HG03196 (cell line): Measurements from ENCODE around the gene CPVL.

Source experiments
- ATAC-seq: cut with Tn5 transposase; IDR thresholded peaks from one replicate; pipeline ENCODE4 v1.9.1; 2021; ENCODE audit not compliant: unreplicated experiment

The CPVL gene

GRCh38 chr7:28981161-28981465 is 165.2 kb downstream of the CPVL start:
- ATAC-seq = no peak

GRCh38 chr7:28980451-28981160 is 165.7 kb downstream of the CPVL start:
- ATAC-seq = no peak

- ATAC-seq = no peak
These were observed 166.6 kb downstream of the CPVL start for GRCh38 chr7:28979776-28980175.

- no peak for ATAC-seq
These were observed 168.5 kb downstream of the CPVL start for GRCh38 chr7:28977881-28978280.

- ATAC-seq = no peak
These were observed 170.3 kb downstream of the CPVL start for GRCh38 chr7:28976022-28976421.

GRCh38 chr7:28973591-28973990 is 172.7 kb downstream of the CPVL start:
- ATAC-seq = no peak

- ATAC-seq = no peak
These were observed 182.3 kb downstream of the CPVL start for GRCh38 chr7:28964056-28964455.

- ATAC-seq = no peak
These were observed 184.4 kb downstream of the CPVL start for GRCh38 chr7:28961972-28962371.

GRCh38 chr7:28960071-28960840 is 186.1 kb downstream of the CPVL start:
- no peak for ATAC-seq

GRCh38 chr7:28958980-28959347 is 187.4 kb downstream of the CPVL start:
- ATAC-seq = no peak

GRCh38 chr7:28958235-28958979 is 187.9 kb downstream of the CPVL start, which contains the start of gene TRIL:
TRIL (minus strand) TSS chr7:28958330; CDS start chr7:28958046, 284 bp downstream.
- ATAC-seq = no peak

GRCh38 chr7:28957751-28958234 is 188.5 kb downstream of the CPVL start:
- no peak for ATAC-seq

GRCh38 chr7:28957064-28957750 is 189.1 kb downstream of the CPVL start:
- no peak for ATAC-seq

- ATAC-seq = no peak
These were observed 189.7 kb downstream of the CPVL start for GRCh38 chr7:28956608-28957063.

GRCh38 chr7:28955718-28956607 is 190.4 kb downstream of the CPVL start:
- no peak for ATAC-seq

- no peak for ATAC-seq
These were observed 191.0 kb downstream of the CPVL start for GRCh38 chr7:28955356-28955717.

- ATAC-seq = no peak
These were observed 191.4 kb downstream of the CPVL start for GRCh38 chr7:28954946-28955345.

GRCh38 chr7:28954471-28954870 is 191.9 kb downstream of the CPVL start:
- ATAC-seq = no peak

GRCh38 chr7:28953633-28954032 is 192.7 kb downstream of the CPVL start:
- no peak for ATAC-seq
